ENCODE results near the gene MYRFL.
A peak's percentile ranks its signal among the peaks of the same experiment; 100 is the strongest.
"Not testable (repeated sequence)": the region's sequence is repeated elsewhere in the genome, so short reads cannot be mapped to it uniquely, and the experiment has no call there.

The MYRFL gene

DNA sequence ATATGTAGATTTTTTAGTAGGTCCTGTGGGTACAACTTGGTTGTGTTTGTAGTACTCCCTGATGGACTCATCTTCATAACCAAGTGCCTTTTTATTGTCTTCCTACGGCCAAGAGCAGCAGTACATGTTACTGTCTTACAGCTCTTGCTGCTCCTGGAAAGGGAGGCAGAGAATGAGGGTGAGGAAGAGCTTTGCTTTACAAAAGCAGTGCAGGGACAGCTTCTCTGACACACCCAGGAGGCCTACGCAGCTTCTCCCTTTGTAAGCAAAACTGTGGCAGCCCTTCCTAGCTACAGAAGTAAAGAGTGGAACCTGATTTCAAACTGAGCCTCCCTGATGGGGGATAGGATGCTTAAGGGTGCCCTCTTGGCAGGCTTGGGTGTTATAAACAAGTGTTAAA, 18.6 kb downstream of the MYRFL start:
- DNase-seq (ENCODE audit: low spot score) = no peak

DNA sequence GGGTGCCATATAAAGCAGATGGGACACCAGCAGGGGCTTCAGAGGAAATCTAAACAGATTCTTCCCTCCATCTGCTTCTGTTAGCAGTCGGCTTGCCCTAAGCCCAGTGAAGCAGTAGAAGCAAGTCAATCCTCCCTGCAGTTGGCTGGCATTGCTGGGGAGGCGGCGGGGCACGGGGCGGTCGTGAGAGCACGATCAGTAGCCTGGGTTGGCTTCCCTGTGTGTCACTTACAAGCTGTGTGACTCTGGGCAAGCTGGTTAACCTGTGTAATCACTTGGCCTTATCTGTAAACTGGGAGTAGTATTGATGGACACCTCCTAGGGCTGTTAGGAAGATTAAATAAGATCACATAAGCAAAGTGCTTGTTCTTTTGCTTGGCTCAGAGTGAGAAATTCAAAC, 19.4 kb downstream of the MYRFL start:
- DNase-seq (ENCODE audit: low spot score) = no peak

GRCh38 chr12:69844836-69845235, 19.8 kb downstream of the MYRFL start:
- DNase-seq (ENCODE audit: low spot score) = no peak

DNA sequence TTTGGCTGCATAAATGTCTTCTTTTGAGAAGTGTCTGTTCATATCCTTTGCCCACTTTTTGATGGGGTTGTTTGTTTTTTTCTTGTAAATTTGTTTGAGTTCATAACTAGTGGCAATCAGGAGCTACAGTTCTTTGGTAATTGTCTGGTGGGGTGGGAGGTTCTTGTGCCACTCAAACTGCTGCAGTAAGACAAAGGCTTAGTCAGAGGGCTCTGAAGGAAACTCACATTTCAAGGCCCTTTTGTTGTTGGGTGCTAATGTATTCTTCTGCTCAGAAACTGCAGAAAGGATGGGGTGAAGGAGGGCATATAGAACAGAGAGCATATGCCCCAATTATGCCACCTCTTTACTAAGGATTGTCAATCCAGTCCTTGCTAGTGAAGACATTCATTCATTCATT, 21.9 kb downstream of the MYRFL start:
- no peak for DNase-seq (ENCODE audit: low spot score)

DNA sequence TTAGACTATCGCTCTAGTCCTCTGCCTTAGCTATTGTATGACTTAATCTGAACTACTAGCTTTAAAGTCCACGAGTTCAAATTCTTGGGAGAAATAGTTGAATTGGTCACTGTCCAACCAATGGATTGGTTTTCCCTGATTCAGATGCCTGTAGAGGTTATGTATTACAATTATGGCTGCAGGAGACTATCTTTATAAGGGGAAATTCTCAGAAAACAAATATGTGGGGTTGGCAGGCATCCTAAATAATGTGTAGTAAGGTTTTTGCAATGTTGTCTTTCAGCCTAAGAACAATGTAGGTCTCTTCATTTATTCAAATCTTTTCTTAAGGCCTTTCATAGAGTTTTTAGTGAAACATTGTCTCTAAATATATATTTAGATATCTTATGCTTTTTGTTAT, 26.9 kb downstream of the MYRFL start:
- no peak for DNase-seq (ENCODE audit: low spot score)

DNA sequence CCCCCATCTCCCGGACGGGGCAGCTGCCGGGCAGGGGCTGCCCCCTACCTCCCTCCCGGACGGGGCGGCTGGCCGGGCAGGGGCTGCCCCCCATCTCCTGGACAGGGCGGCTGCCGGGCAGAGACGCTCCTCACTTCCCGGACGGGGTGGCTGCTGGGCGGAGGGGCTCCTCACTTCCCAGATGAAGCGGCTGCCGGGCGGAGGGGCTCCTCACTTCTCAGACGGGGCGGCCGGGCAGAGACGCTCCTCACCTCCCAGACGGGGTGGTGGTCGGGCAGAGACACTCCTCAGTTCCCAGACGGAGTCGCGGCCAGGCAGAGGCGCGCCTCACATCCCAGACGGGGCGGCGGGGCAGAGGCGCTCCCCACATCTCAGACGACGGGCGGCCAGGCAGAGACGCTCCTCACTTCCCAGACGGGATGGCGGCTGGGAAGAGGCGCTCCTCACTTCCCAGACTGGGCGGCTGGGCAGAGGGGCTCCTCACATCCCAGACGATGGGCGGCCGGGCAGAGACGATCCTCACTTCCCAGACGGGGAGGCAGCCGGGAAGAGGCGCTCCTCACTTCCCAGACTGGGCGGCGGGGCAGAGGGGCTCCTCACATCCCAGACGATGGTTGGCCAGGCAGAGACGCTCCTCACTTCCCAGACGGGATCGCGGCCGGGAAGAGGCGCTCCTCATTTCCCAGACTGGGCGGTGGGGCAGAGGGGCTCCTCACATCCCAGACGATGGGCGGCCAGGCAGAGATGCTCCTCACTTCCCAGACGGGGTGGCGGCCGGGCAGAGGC, 28.3 kb downstream of the MYRFL start:
- not testable (repeated sequence) for DNase-seq (ENCODE audit: low spot score)

DNA sequence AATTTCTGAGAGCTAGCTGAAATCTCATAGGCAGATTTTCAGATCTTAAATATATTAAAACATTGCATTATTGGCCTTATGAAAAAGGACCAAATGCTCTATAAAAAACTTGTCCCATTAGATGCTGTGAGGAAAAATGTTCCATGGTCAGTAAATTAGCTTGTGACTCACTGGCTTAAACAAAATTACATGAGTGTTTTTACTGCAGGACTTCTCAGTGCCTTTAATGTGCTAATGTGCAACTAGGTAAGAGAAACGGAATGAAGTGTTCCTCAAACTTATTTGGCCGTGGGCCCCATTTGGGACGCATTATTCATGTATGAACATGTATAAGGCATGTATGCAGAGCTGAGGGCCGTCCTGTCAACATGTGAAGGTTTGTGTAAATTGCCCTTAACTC, 41.7 kb downstream of the MYRFL start:
- DNase-seq (ENCODE audit: low spot score) = no peak

DNA sequence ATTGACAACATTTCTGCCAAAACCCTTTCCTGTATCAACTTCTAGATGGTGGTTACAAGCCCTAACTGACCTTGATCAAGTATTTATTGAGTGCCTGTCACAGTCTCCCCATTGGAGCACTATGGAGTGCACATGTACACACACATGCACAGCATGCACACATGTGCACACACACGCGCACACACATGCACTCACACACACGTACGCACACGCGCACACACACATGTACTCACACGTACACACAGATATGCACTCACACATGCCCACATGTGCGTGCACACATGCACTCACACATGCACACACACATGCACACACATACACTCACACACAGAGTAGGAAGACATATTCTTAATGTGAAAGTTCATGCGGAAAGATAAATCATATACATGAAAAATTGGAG, 43.7 kb downstream of the MYRFL start:
- no peak for DNase-seq (ENCODE audit: low spot score)

- no peak for DNase-seq (ENCODE audit: low spot score)
Measured at GRCh38 chr12:69872804-69873203, 47.8 kb downstream of the MYRFL start.

DNA sequence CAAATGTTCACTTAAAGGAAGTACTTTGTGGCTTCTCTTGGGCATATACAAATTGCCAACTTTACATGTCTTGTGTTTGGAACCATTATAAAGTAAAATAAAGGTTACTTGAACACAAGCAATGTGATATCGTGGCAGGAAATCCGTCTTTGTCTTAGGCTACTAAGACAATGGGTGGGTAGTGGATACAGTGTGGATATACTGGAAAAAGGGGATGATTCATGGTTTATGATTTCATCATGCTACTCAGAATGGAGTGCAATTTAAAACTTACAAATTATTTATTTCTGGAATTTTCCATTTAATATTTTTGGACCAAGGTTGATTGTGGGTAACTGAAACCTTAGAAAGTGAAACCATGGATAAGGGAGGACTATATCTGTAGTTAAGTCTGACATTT, 48.4 kb downstream of the MYRFL start:
- no peak for DNase-seq (ENCODE audit: low spot score)

DNA sequence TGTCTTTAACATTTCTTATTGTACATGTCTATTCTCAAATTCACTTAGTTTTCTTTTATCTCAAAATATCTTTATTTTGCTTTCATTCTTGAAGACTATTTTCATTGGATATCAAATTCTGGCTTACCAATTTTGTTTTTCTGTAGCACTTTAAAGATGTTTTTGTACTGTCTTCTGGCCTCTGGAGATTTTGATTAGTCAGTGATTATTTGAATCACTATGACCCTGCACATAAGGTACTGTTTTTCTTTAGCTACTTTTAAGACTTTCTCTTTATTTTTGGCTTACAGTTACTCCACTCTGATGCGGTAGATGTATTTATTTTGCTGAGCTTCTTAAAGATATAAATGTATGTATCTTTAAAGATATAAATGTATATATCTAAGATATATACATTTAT, 49.6 kb downstream of the MYRFL start:
- DNase-seq (ENCODE audit: low spot score) = no peak

GRCh38 chr12:69875416-69875935, 50.4 kb downstream of the MYRFL start:
- DNase-seq (ENCODE audit: low spot score) = no peak

GRCh38 chr12:69879007-69879960, 54.3 kb downstream of the MYRFL start:
- peak; percentile 58 for DNase-seq (ENCODE audit: low spot score)

DNA sequence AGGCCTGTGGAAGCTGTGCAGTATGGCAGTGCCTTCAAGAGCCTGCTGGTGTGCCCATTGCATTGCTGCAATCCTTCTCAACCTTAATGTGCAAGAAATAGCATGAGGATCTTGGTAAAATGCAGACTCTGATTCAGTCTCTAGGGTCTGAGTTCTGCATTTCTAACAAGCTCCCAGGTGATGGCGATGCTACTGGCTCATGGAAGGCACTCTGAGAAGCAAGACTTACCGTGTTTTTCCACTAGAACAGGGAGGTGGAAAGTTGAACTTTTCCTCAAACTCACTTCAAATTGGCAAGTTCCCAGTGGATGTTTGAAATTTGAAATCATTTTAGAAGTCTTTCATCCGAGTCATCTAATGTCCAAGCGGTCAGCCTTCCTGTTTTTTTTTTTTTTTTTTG, 55.5 kb downstream of the MYRFL start:
- no peak for DNase-seq (ENCODE audit: low spot score)

DNA sequence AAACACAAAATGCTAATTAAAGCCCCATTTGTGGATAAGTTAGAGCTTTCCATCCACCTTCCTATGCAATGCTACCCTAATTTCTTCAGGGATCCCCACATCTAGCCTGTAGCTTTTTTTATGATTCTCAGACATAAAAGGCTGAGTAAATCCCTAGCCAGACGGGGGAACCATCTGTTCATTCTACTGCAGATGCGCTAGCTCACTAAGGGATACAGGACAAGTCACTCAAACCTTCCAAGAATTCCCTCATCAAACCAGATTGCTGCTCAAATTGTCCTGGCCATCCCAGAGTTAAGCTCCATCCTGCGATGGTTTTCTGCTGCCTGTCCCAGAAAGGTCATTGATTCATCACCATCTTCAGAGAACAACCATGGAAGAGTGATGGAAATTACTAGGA, 56.7 kb downstream of the MYRFL start:
- DNase-seq (ENCODE audit: low spot score) = no peak

DNA sequence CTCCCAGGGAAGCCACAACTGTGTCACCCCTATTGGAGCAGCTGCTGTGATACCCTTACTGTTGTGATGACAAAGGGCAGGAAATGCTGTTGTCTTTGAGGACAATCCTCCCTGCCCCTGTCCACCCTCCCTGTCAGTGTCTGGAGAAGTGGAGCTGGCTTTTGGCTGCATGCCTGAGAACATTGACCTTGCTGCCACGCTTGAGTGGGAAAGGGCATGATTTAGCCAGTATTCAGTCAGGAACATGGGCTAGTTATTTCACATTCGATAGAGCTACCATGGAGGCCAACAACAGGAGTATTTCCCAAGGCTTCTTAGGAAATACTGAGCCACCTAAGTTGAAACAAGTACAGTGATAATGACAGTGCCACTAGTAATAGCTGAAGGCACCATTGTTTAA, 59.4 kb downstream of the MYRFL start:
- DNase-seq (ENCODE audit: low spot score) = no peak

GRCh38 chr12:69885658-69886057, 60.6 kb downstream of the MYRFL start:
- no peak for DNase-seq (ENCODE audit: low spot score)

DNA sequence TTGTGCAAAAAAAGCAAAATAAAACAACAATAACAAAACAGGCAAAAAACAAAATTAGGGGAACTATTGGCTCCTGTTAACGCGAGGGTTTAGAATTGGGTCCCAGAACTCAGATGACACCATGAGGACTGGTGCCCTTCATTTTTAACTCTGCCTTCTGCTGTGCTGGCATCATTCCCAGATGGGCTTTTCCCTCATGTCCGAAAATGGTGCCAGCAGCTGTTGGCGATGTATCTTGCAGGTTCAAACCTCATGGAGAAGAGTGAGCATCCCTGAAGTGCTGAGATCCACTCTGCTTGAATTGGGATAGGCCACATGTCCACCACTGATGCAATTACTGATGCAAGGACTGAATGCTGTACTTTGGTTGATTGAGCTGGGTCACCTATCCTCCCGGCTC, 61.1 kb downstream of the MYRFL start:
- DNase-seq (ENCODE audit: low spot score) = no peak

DNA sequence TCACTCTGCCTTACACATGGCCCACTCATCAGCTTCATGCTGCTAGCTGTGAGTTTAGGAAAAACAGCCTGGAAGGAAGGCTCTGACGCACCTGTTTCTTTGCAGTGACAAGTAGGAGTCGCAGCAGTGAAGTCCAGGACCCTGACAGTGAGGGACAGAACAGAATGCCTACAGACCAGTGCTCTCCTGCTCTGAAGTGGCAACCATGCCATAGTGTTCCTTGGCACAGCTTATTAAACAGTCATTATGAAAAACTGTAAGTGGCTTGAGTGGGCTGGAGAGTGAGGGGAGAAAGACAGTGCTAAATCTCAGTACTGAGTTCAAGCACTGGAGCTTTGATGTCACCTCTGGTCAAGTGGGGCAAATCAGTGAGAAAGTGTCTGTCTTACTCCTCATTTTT, 61.7 kb downstream of the MYRFL start:
- no peak for DNase-seq (ENCODE audit: low spot score)

- DNase-seq (ENCODE audit: low spot score) = no peak
Measured at GRCh38 chr12:69888901-69889300, 63.9 kb downstream of the MYRFL start.

- DNase-seq (ENCODE audit: low spot score) = no peak
Measured at GRCh38 chr12:69894800-69895383, 69.9 kb downstream of the MYRFL start.

DNA sequence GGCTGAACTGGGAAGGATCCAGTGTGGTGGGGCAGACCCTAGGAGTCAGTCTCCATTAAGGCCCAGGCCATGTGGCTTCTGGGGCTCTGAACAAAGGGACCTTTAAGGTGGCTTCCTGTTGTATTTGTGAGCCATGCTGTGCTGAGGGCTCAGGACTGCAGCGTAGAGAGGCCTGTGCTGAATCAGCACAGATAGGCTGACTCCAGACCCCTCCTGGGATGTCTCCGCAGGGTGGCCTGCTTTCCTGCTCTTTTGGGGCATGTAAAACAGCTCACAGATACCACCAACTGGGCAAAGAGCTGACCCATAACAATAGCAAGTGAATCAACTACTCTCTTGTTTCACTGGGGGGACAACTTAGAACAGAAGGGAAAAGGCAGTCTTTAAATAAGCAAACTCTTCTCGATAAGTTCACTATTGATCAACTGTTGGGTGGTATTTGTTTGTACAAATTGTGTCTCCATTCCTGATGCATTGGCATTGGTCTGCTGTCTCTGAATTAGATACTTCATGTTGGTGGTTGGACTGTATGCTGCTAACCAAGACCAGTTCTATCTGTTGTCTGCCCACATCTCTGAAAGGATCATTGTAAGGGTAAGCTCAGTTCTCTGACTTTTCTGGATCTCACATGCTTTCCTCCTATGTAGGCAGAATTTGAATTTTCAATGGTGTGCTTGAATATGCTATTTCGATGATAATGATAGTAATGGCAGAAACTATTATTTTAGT, 71.8 kb downstream of the MYRFL start:
- no peak for DNase-seq (ENCODE audit: low spot score)

Measured in hematopoietic multipotent progenitor cell treated with erythropoietin and hydrocortisone succinate and interleukin-3 and kit ligand, for 17 days (in vitro differentiated cells).